ENCODE measurements around the gene DLG4.
"Not testable (repeated sequence)": the region's sequence is repeated elsewhere in the genome, so short reads cannot be mapped to it uniquely, and the experiment has no call there.

The DLG4 gene

DNA sequence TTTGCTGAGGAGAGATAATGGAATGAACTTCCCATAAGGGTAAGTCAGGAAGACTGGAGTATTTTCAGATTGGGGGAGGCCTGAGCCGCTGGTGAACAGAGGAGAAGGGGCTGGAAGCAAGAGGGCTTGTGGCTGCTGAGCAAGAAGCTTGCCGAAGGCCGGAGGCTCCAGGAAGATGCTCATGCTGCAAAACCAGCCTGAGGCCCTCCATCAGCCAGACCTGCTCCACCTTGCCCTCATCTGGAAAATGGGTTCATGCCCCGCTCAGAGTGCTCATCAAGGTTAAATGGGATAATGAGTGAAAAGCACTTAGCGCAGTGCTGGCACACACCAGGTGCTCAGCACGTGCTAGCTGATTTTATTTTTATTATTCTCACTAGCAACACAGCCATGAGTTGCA lies 35.0 kb downstream of the DLG4 start:
- Histone ChIP-seq H4K20me1 (ENCODE audit: control insufficient read depth, insufficient read depth, low read depth, low read length) (no peaks in the 10 kb centered on the region), H3F3A (ENCODE audit: control insufficient read depth, insufficient read depth) (no peaks in the 10 kb centered on the region), H3K79me2 (ENCODE audit: control insufficient read depth, low read length) (no peaks in the 10 kb centered on the region), H3K9me3 (ENCODE audit: control insufficient read depth, insufficient read depth, low read length) (no peaks in the 10 kb centered on the region), H3K27me3 (ENCODE audit: control insufficient read depth, low read length) (peaks cover under 1% of the 10 kb centered on the region; the same call in 1 of the 2 replicates), H3K9me2 (replicated peaks; ENCODE audit: control insufficient read depth, low read length) (no peaks in the 10 kb centered on the region), H3K36me3 (ENCODE audit: control insufficient read depth, low read length) (no peaks in the 10 kb centered on the region), H3K4me3 (ENCODE audit: low read length) (no peak overlapping the region), H3K27ac (ENCODE audit: low read depth, low read length) (no peak overlapping the region), H3K4me2 (ENCODE audit: low read length) (no peak overlapping the region), H3K4me1 (ENCODE audit: control insufficient read depth, low read length) (no peaks in the 10 kb centered on the region)
- TF ChIP-seq EZH2phosphoT487 (IDR thresholded peaks at IDR 0.05; ENCODE audit: borderline replicate concordance, low read length), result no peak
- TF ChIP-seq, protein P1, sequence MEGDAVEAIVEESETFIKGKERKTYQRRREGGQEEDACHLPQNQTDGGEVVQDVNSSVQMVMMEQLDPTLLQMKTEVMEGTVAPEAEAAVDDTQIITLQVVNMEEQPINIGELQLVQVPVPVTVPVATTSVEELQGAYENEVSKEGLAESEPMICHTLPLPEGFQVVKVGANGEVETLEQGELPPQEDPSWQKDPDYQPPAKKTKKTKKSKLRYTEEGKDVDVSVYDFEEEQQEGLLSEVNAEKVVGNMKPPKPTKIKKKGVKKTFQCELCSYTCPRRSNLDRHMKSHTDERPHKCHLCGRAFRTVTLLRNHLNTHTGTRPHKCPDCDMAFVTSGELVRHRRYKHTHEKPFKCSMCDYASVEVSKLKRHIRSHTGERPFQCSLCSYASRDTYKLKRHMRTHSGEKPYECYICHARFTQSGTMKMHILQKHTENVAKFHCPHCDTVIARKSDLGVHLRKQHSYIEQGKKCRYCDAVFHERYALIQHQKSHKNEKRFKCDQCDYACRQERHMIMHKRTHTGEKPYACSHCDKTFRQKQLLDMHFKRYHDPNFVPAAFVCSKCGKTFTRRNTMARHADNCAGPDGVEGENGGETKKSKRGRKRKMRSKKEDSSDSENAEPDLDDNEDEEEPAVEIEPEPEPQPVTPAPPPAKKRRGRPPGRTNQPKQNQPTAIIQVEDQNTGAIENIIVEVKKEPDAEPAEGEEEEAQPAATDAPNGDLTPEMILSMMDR (IDR thresholded peaks at IDR 0.05; ENCODE audit: low read depth, low read length, poor library complexity, severe bottlenecking), result no peak

GRCh38 chr17:7184091-7184488 lies 35.5 kb downstream of the DLG4 start:
- Histone ChIP-seq H4K20me1 (ENCODE audit: control insufficient read depth, insufficient read depth, low read depth, low read length) (no peaks in the 10 kb centered on the region), H3F3A (ENCODE audit: control insufficient read depth, insufficient read depth) (no peaks in the 10 kb centered on the region), H3K4me3 (ENCODE audit: low read length) (no peak overlapping the region), H3K36me3 (ENCODE audit: control insufficient read depth, low read length) (no peaks in the 10 kb centered on the region), H3K4me1 (ENCODE audit: control insufficient read depth, low read length) (no peaks in the 10 kb centered on the region), H3K27ac (ENCODE audit: low read depth, low read length) (no peak overlapping the region), H3K27me3 (ENCODE audit: control insufficient read depth, low read length) (peaks cover 3% of the 10 kb centered on the region; the same call in 1 of the 2 replicates), H3K9me3 (ENCODE audit: control insufficient read depth, insufficient read depth, low read length) (no peaks in the 10 kb centered on the region), H3K79me2 (ENCODE audit: control insufficient read depth, low read length) (no peaks in the 10 kb centered on the region), H3K4me2 (ENCODE audit: low read length) (no peak overlapping the region), H3K9me2 (replicated peaks; ENCODE audit: control insufficient read depth, low read length) (no peaks in the 10 kb centered on the region)
- TF ChIP-seq EZH2phosphoT487 (IDR thresholded peaks at IDR 0.05; ENCODE audit: borderline replicate concordance, low read length), result no peak
- TF ChIP-seq, protein P1 (IDR thresholded peaks at IDR 0.05; ENCODE audit: low read depth, low read length, poor library complexity, severe bottlenecking), result no peak

- Histone ChIP-seq H3K4me1 (ENCODE audit: control insufficient read depth, low read length) (no peaks in the 10 kb centered on the region), H4K20me1 (ENCODE audit: control insufficient read depth, insufficient read depth, low read depth, low read length) (no peaks in the 10 kb centered on the region), H3K9me2 (replicated peaks; ENCODE audit: control insufficient read depth, low read length) (no peaks in the 10 kb centered on the region), H3F3A (ENCODE audit: control insufficient read depth, insufficient read depth) (no peaks in the 10 kb centered on the region), H3K4me3 (ENCODE audit: low read length) (no peak overlapping the region), H3K9me3 (ENCODE audit: control insufficient read depth, insufficient read depth, low read length) (no peaks in the 10 kb centered on the region), H3K79me2 (ENCODE audit: control insufficient read depth, low read length) (no peaks in the 10 kb centered on the region), H3K27me3 (ENCODE audit: control insufficient read depth, low read length) (peaks cover 3% of the 10 kb centered on the region; the same call in 1 of the 2 replicates), H3K27ac (ENCODE audit: low read depth, low read length) (no peak overlapping the region), H3K36me3 (ENCODE audit: control insufficient read depth, low read length) (no peaks in the 10 kb centered on the region), H3K4me2 (ENCODE audit: low read length) (no peak overlapping the region)
- TF ChIP-seq, protein P1 (IDR thresholded peaks at IDR 0.05; ENCODE audit: low read depth, low read length, poor library complexity, severe bottlenecking), result no peak
- TF ChIP-seq EZH2phosphoT487 (IDR thresholded peaks at IDR 0.05; ENCODE audit: borderline replicate concordance, low read length), result no peak
Observed at GRCh38 chr17:7183433-7184090, 36.1 kb downstream of the DLG4 start.

GRCh38 chr17:7182101-7182500 lies 37.5 kb downstream of the DLG4 start:
- H3K36me3 ChIP-seq (ENCODE audit: control insufficient read depth, low read length); H3K79me2 ChIP-seq (ENCODE audit: control insufficient read depth, low read length); H3K9me3 ChIP-seq (ENCODE audit: control insufficient read depth, insufficient read depth, low read length); H3K4me3 ChIP-seq (ENCODE audit: low read length); H3F3A ChIP-seq (ENCODE audit: control insufficient read depth, insufficient read depth); H3K4me1 ChIP-seq (ENCODE audit: control insufficient read depth, low read length); H3K27ac ChIP-seq (ENCODE audit: low read depth, low read length); H4K20me1 ChIP-seq (ENCODE audit: control insufficient read depth, insufficient read depth, low read depth, low read length); H3K4me2 ChIP-seq (ENCODE audit: low read length); H3K9me2 ChIP-seq (replicated peaks; ENCODE audit: control insufficient read depth, low read length): not testable (repeated sequence)
- peaks cover 12% of the 10 kb centered on the region for H3K27me3 ChIP-seq (ENCODE audit: control insufficient read depth, low read length)

Data from DOHH2 (cell line).